ENCODE measurements around the gene USP17L22.
"Not testable (repeated sequence)": the region's sequence is repeated elsewhere in the genome, so short reads cannot be mapped to it uniquely, and the experiment has no call there.

USP17L22 gene

GRCh38 chr4:9262572-9262971 is 4.8 kb upstream of the USP17L22 start, which contains the start of gene USP17L21:
Gene USP17L21, plus strand, starts transcription at chr4:9262872. Its CDS starts 0 bp downstream, at chr4:9262872.
- not testable (repeated sequence) for H3K27me3 ChIP-seq (ENCODE audit: control insufficient read depth in 5 of 5, insufficient read depth in 4 of 5, low read length in 5 of 5); H3K4me3 ChIP-seq (ENCODE audit: low read depth in 1 of 5, low read length in 5 of 5); H3K4me1 ChIP-seq (ENCODE audit: control insufficient read depth in 5 of 5, insufficient read depth in 5 of 5, low read length in 5 of 5); H3K9ac ChIP-seq (ENCODE audit: low read length in 5 of 5); H3K27ac ChIP-seq (ENCODE audit: low read depth, low read length); H3K9me3 ChIP-seq (ENCODE audit: control insufficient read depth in 5 of 5, low read length in 5 of 5); H3K36me3 ChIP-seq (ENCODE audit: control insufficient read depth in 5 of 5, insufficient read depth in 5 of 5, low read length in 5 of 5)

GRCh38 chr4:9271719-9272118 is 4.3 kb downstream of the USP17L22 start:
- H3K9ac ChIP-seq (ENCODE audit: low read length in 5 of 5); H3K4me1 ChIP-seq (ENCODE audit: control insufficient read depth in 5 of 5, insufficient read depth in 5 of 5, low read length in 5 of 5); H3K9me3 ChIP-seq (ENCODE audit: control insufficient read depth in 5 of 5, low read length in 5 of 5); H3K27ac ChIP-seq (ENCODE audit: low read depth, low read length); H3K4me3 ChIP-seq (ENCODE audit: low read depth in 1 of 5, low read length in 5 of 5); H3K27me3 ChIP-seq (ENCODE audit: control insufficient read depth in 5 of 5, insufficient read depth in 4 of 5, low read length in 5 of 5); H3K36me3 ChIP-seq (ENCODE audit: control insufficient read depth in 5 of 5, insufficient read depth in 5 of 5, low read length in 5 of 5): not testable (repeated sequence)

Data from subcutaneous abdominal adipose tissue (tissue), 5 donors.